ENCODE results near the gene MYH15.

Gene MYH15

DNA sequence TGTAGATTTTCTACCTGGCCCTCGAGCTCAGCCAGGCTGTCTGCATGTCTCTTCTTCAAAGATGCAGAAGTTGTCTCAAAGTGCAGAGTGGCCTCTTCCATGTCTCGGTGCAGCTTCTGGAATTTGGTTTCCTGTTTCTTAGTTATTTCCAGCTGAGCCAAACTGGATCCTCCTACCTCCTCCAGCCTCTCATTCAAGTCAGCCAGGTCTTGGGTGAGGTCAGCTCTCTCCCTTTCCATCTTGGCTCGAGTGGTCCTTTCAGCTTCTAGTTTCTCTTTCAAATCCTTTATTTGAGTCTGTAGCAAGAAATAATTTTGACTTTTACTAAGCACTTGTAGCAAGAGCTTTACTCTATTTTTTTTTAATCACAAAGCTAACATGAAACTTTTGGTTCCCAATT, 81.8 kb downstream of the MYH15 start:
- Histone ChIP-seq H3K9me3 (ENCODE audit: control insufficient read depth, insufficient read depth, low read length) (no peaks in the 10 kb centered on the region), H3K36me3 (ENCODE audit: control insufficient read depth, insufficient read depth, low read length) (no peaks in the 10 kb centered on the region), H3K27me3 (ENCODE audit: control insufficient read depth, insufficient read depth, low read length) (no peaks in the 10 kb centered on the region), H3K4me3 (ENCODE audit: low read length) (no peak overlapping the region), H3K27ac (ENCODE audit: low read length) (no peak overlapping the region), H3K4me1 (ENCODE audit: control insufficient read depth, insufficient read depth, low read length) (no peaks in the 10 kb centered on the region)
- DNase-seq (ENCODE audit: low read depth, low spot score) = no peak
- no CpG with 5 or more reads among the region's 3 CpGs for WGBS (ENCODE audit: insufficient coverage, insufficient read length)

DNA sequence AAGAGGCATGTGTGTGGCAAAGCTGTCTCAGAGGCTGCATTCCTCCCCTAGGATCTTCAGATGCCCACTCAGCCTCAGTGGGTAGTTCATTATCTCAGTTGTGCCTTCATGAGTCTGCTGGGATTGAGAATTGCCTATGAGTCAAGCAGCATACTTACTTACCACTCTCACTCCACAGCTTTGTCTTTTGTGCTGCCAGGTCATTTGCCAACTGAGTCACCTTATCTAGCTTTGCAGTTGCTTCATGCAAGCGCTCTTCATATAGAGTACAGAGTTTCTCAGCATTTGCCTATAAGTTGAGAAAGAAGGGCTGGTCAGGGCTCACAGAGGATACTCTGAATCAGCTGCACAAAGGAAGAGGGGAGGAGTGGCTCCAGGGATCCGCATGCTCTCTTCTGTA, 89.5 kb downstream of the MYH15 start:
- WGBS (ENCODE audit: insufficient coverage, insufficient read length) = no CpG with 5 or more reads among the region's 2 CpGs
- no peak overlapping the region for H3K27ac ChIP-seq (ENCODE audit: low read length)
- no peaks in the 10 kb centered on the region for H3K4me1 ChIP-seq (ENCODE audit: control insufficient read depth, insufficient read depth, low read length)
- H3K27me3 ChIP-seq (ENCODE audit: control insufficient read depth, insufficient read depth, low read length) = no peaks in the 10 kb centered on the region
- H3K4me3 ChIP-seq (ENCODE audit: low read length) = no peak overlapping the region
- no peaks in the 10 kb centered on the region for H3K36me3 ChIP-seq (ENCODE audit: control insufficient read depth, insufficient read depth, low read length)
- DNase-seq (ENCODE audit: low read depth, low spot score) = no peak
- H3K9me3 ChIP-seq (ENCODE audit: control insufficient read depth, insufficient read depth, low read length) = no peaks in the 10 kb centered on the region

DNA sequence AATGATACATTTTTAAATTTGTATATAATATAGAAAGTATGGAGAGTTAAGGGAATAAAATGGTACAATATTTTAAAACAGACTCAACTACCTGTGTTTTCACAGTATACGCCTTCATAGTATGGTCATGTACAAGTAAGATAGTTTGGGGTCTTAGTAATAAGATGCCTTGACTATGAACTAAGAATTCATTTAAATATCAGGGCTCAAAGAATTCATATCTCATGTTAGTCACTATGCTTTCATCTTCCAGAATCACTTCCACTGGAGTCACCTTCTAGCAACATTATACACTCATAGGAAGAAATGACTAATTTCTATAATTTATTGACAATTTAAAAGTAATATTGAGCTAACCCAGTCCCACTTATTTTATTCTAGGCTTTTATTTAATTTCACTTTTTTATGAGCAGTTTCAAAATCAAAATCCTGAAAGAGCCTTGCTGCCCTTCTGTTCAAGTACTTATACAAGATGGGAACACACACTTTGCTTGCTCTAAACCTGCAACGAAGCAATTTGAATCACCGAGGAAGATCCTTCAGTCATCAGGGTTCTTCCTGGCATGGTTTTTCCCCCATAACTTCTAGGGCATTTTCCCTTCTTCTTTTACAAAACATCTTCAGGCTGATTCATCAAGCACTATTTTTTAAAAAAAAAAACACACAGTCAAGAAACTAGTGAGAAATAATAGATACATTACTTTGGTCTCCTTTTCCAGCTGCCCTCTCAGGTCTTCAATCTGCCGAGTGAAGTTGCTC, 94.1 kb downstream of the MYH15 start:
- H3K27ac ChIP-seq (ENCODE audit: low read length) = no peak overlapping the region
- no peaks in the 10 kb centered on the region for H3K36me3 ChIP-seq (ENCODE audit: control insufficient read depth, insufficient read depth, low read length)
- H3K4me1 ChIP-seq (ENCODE audit: control insufficient read depth, insufficient read depth, low read length) = no peaks in the 10 kb centered on the region
- no CpG with 5 or more reads among the region's 4 CpGs for WGBS (ENCODE audit: insufficient coverage, insufficient read length)
- H3K9me3 ChIP-seq (ENCODE audit: control insufficient read depth, insufficient read depth, low read length) = no peaks in the 10 kb centered on the region
- no peaks in the 10 kb centered on the region for H3K27me3 ChIP-seq (ENCODE audit: control insufficient read depth, insufficient read depth, low read length)
- no peak for DNase-seq (ENCODE audit: low read depth, low spot score)
- H3K4me3 ChIP-seq (ENCODE audit: low read length) = no peak overlapping the region

DNA sequence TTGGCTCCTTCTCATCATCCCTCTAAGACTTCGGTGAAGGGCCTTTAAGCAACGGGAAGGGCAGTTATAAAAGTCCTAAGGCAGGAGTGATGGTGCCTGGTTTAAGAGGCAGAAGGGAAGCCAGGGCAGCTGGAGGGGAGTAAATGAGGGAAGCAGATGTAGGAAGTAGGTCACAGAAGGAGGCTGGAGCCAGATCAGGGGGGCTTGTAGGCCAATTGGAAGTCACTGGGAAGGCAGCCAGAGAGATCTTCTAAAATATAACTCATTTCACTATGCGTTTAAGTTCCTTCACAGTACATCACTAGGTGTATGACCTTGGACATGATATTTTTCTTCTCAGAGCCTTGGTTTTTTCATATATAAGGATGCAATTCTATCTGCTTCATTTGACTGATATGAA, 94.7 kb downstream of the MYH15 start:
- Histone ChIP-seq H3K9me3 (ENCODE audit: control insufficient read depth, insufficient read depth, low read length) (no peaks in the 10 kb centered on the region), H3K4me1 (ENCODE audit: control insufficient read depth, insufficient read depth, low read length) (no peaks in the 10 kb centered on the region), H3K36me3 (ENCODE audit: control insufficient read depth, insufficient read depth, low read length) (no peaks in the 10 kb centered on the region), H3K27me3 (ENCODE audit: control insufficient read depth, insufficient read depth, low read length) (no peaks in the 10 kb centered on the region), H3K27ac (ENCODE audit: low read length) (no peak overlapping the region), H3K4me3 (ENCODE audit: low read length) (no peak overlapping the region)
- WGBS (ENCODE audit: insufficient coverage, insufficient read length) = no CpG with 5 or more reads among the region's 3 CpGs
- no peak for DNase-seq (ENCODE audit: low read depth, low spot score)

DNA sequence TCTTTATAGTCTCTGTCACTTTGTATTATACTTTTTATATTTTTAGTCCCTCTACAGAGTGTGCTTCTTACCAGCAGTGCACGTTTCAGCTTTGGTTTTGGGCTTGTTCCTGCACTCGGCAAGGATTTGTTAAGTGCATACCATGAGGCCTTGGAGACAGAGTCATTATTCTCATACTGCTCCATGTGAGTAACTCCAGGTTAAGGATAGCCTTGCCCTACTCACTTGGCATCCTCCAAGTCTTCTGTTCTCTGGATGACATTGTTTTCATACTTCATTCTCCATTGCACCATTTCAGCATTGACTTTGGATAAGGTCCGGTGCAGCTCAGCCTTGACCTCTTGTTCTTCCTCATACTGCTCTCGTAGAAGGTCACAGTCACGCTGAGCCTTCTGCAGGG, 96.4 kb downstream of the MYH15 start:
- Histone ChIP-seq H3K9me3 (ENCODE audit: control insufficient read depth, insufficient read depth, low read length) (no peaks in the 10 kb centered on the region), H3K4me1 (ENCODE audit: control insufficient read depth, insufficient read depth, low read length) (no peaks in the 10 kb centered on the region), H3K27me3 (ENCODE audit: control insufficient read depth, insufficient read depth, low read length) (no peaks in the 10 kb centered on the region), H3K27ac (ENCODE audit: low read length) (no peak overlapping the region), H3K36me3 (ENCODE audit: control insufficient read depth, insufficient read depth, low read length) (no peaks in the 10 kb centered on the region), H3K4me3 (ENCODE audit: low read length) (no peak overlapping the region)
- WGBS (ENCODE audit: insufficient coverage, insufficient read length) = no CpG with 5 or more reads among the region's 5 CpGs
- no peak for DNase-seq (ENCODE audit: low read depth, low spot score)

DNA sequence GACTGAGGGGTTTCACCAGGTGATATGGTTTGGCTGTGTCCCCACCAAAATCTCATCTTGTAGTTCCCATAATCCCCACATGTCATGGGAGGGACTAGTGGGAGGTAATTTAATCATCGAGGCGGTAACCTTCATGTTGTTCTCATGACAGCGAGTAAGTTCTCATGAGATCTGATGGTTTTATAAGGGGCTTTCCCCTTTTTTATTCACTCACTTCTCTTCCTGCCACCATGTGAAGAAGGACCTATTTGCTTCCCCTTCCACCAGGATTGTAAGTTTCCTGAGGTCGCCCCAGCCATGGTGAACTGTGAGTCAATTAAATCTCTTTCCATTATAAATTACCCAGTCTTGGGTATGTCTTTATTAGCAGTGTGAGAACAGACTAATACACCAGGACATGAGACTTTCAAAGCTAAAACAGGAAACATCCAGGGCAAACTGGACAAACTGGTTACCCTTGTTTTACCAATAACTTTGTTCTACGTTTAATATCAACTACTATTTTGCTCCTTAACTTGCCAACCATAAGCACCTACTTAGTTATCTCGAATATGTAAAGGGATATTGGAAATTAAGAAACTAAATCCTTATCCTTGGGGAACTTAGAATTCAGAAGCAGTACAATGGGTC, 98.2 kb downstream of the MYH15 start:
- DNase-seq (ENCODE audit: low read depth, low spot score) = no peak
- no CpG with 5 or more reads among the region's 6 CpGs for WGBS (ENCODE audit: insufficient coverage, insufficient read length)
- Histone ChIP-seq H3K36me3 (ENCODE audit: control insufficient read depth, insufficient read depth, low read length) (no peaks in the 10 kb centered on the region), H3K4me3 (ENCODE audit: low read length) (no peak overlapping the region), H3K27ac (ENCODE audit: low read length) (no peak overlapping the region), H3K4me1 (ENCODE audit: control insufficient read depth, insufficient read depth, low read length) (no peaks in the 10 kb centered on the region), H3K27me3 (ENCODE audit: control insufficient read depth, insufficient read depth, low read length) (no peaks in the 10 kb centered on the region), H3K9me3 (ENCODE audit: control insufficient read depth, insufficient read depth, low read length) (no peaks in the 10 kb centered on the region)

DNA sequence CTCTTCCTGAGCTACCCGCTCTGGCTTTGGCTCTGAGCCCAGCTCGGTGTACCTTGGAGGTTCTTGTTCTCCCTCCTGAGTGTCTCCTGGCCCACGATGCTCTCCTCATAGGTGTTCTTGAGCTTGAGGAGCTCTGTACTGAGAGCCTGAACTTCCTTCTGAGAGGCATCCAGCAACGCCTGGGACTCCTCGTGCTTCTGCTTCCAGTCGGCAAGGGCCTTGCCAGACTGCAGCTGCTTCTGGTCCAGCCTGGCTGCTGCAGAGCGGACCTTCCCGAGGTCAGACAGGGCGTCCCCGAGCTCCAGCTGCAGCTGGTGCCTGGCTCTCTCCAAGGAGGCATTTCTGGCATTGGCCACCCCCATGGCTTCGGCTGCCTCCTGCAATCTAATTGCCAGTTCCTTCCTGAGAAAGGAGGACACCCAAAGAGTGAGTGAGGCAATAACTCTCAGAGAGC, 99.8 kb downstream of the MYH15 start:
- no peaks in the 10 kb centered on the region for H3K9me3 ChIP-seq (ENCODE audit: control insufficient read depth, insufficient read depth, low read length)
- WGBS (ENCODE audit: insufficient coverage, insufficient read length) = no CpG with 5 or more reads among the region's 11 CpGs
- H3K27me3 ChIP-seq (ENCODE audit: control insufficient read depth, insufficient read depth, low read length) = no peaks in the 10 kb centered on the region
- DNase-seq (ENCODE audit: low read depth, low spot score) = no peak
- no peak overlapping the region for H3K27ac ChIP-seq (ENCODE audit: low read length)
- no peak overlapping the region for H3K4me3 ChIP-seq (ENCODE audit: low read length)
- H3K36me3 ChIP-seq (ENCODE audit: control insufficient read depth, insufficient read depth, low read length) = no peaks in the 10 kb centered on the region
- H3K4me1 ChIP-seq (ENCODE audit: control insufficient read depth, insufficient read depth, low read length) = no peaks in the 10 kb centered on the region

DNA sequence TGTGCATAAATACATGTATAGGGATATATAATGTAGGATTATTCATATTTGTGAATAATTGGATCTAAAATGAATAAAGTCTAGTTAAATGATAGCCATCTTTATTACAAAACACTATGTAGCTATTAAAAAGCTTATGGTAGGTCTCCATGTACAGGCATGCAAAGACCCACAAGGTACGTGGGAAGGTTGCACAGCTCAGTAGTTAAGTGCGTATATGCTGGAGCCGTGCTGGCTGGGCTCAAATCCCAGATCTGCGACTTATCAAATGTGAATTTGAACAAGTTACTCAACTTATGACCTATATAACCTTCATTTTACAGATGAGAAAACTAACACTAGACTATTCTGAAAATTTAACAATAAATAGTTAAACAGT, 100.6 kb downstream of the MYH15 start:
- no CpG with 5 or more reads among the region's 4 CpGs for WGBS (ENCODE audit: insufficient coverage, insufficient read length)
- H3K4me1 ChIP-seq (ENCODE audit: control insufficient read depth, insufficient read depth, low read length) = no peaks in the 10 kb centered on the region
- H3K27ac ChIP-seq (ENCODE audit: low read length) = no peak overlapping the region
- no peak overlapping the region for H3K4me3 ChIP-seq (ENCODE audit: low read length)
- H3K9me3 ChIP-seq (ENCODE audit: control insufficient read depth, insufficient read depth, low read length) = no peaks in the 10 kb centered on the region
- H3K36me3 ChIP-seq (ENCODE audit: control insufficient read depth, insufficient read depth, low read length) = no peaks in the 10 kb centered on the region
- H3K27me3 ChIP-seq (ENCODE audit: control insufficient read depth, insufficient read depth, low read length) = no peaks in the 10 kb centered on the region
- DNase-seq (ENCODE audit: low read depth, low spot score) = no peak

DNA sequence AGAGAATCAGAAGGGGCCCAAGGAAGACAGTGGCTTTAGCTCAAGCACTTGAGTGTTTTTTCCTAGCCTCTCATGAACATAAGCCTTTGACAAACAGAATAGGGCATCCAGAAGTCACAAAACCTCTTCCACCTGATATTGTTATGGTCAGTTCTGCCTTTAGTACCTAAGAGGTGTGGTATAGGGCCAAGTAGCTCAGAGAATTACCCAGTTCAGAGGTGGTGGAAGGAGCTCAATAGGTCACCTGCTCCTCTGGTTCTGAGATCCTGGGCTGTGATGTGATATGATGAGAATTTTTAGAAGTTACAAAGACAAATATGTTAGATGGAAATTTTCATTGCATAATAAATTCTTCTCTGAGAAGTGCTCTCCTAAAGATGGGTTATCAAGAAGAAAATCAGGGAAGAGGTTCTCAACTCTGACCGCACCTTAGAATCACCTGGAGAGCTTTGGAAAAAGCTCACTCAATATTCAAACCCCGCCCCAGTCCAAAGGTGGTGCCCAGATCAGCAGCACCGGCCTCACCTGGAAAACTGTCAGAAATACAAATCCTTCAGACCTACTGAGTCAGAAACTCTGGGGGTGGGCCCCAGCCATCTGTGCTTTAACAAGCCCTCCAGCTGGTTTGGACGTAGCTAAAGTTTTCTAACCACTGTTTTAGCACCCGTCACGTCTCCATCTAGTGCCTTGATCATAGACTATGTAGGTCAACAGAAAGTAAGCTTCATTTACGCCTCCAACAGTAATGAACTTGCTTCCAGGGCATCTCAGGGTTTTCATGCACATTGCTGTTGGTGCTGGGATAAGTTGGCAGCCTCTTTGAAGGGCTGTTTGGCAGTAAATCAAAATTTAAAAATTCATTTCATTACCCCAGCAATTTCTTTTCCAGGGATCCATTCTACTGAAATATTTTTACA, 101.3 kb downstream of the MYH15 start:
- no peaks in the 10 kb centered on the region for H3K4me1 ChIP-seq (ENCODE audit: control insufficient read depth, insufficient read depth, low read length)
- no peak overlapping the region for H3K4me3 ChIP-seq (ENCODE audit: low read length)
- no peaks in the 10 kb centered on the region for H3K27me3 ChIP-seq (ENCODE audit: control insufficient read depth, insufficient read depth, low read length)
- no peak for DNase-seq (ENCODE audit: low read depth, low spot score)
- H3K36me3 ChIP-seq (ENCODE audit: control insufficient read depth, insufficient read depth, low read length) = no peaks in the 10 kb centered on the region
- WGBS (ENCODE audit: insufficient coverage, insufficient read length) = no CpG with 5 or more reads among the region's 7 CpGs
- no peak overlapping the region for H3K27ac ChIP-seq (ENCODE audit: low read length)
- H3K9me3 ChIP-seq (ENCODE audit: control insufficient read depth, insufficient read depth, low read length) = no peaks in the 10 kb centered on the region

DNA sequence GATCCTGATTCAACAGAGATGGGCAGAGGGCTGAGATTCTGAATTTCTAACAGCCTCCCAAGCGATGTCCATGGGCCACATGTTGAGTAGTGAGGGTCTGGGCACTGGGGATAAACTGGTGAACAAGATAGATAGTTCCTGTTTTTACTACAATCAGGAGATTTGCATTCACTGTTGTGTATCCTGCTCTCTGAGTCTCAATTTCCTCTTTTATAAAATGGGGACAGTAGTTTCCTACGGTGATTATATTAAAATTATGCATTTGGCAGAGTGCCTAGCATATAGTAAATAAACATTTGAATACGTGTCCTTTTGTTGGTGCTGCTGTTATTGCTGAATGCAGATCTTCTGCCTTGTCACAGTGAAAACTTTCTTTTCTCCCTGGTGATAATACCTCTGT, 102.5 kb downstream of the MYH15 start:
- H3K9me3 ChIP-seq (ENCODE audit: control insufficient read depth, insufficient read depth, low read length) = no peaks in the 10 kb centered on the region
- no peaks in the 10 kb centered on the region for H3K4me1 ChIP-seq (ENCODE audit: control insufficient read depth, insufficient read depth, low read length)
- DNase-seq (ENCODE audit: low read depth, low spot score) = no peak
- WGBS (ENCODE audit: insufficient coverage, insufficient read length) = no CpG with 5 or more reads among the region's 3 CpGs
- H3K27me3 ChIP-seq (ENCODE audit: control insufficient read depth, insufficient read depth, low read length) = no peaks in the 10 kb centered on the region
- H3K27ac ChIP-seq (ENCODE audit: low read length) = no peak overlapping the region
- no peak overlapping the region for H3K4me3 ChIP-seq (ENCODE audit: low read length)
- H3K36me3 ChIP-seq (ENCODE audit: control insufficient read depth, insufficient read depth, low read length) = no peaks in the 10 kb centered on the region

Data from iPS DF 6.9 (cell line).